Hepatocyte (in vitro differentiated cells): Measurements from ENCODE around the gene ING5. TPM values are rescaled to one million over a fixed set of nuclear protein-coding genes. Genes with fewer than 3 reads are reported as not detected.

Experiments used
- DNase-seq: peaks from one replicate; pipeline ENCODE4 v3.0.0-alpha.2; 2016; ENCODE audit warnings: low spot score
- H2AFZ ChIP-seq: fragments of 200-600 bp; sonication (generic); 2 replicates; pipeline ENCODE4 v1.6.0; 2016; ENCODE audit warnings: antibody characterized with exemption, mild to moderate bottlenecking
- H3K27ac ChIP-seq: fragments of 200-600 bp; sonication (generic); 2 replicates; pipeline ENCODE4 v1.5.1; 2016; ENCODE audit warnings: mild to moderate bottlenecking
- H3K27me3 ChIP-seq: fragments of 200-600 bp; sonication (generic); 2 replicates; pipeline ENCODE4 v1.6.1; 2016
- H3K36me3 ChIP-seq: fragments of 200-600 bp; sonication (generic); replicated peaks from 2 replicates; pipeline ENCODE4 v1.5.1; 2016; ENCODE audit warnings: low read depth; ENCODE audit not compliant: insufficient read depth
- H3K4me1 ChIP-seq: fragments of 200-600 bp; sonication (generic); 2 replicates; pipeline ENCODE4 v1.5.1; 2016; ENCODE audit warnings: mild to moderate bottlenecking, moderate library complexity; ENCODE audit not compliant: insufficient read depth
- H3K4me2 ChIP-seq: fragments of 200-600 bp; sonication (generic); 2 replicates; pipeline ENCODE4 v1.6.0; 2016
- H3K4me3 ChIP-seq: fragments of 200-600 bp; sonication (generic); 2 replicates; pipeline ENCODE4 v1.5.1; 2016; ENCODE audit warnings: mild to moderate bottlenecking
- H3K79me2 ChIP-seq: fragments of 200-600 bp; sonication (generic); 2 replicates; pipeline ENCODE4 v1.6.0; 2017; ENCODE audit warnings: mild to moderate bottlenecking
- H3K9me2 ChIP-seq: fragments of 200-600 bp; sonication (generic); replicated peaks from 2 replicates; pipeline ENCODE4 v1.6.0; 2017; ENCODE audit warnings: mild to moderate bottlenecking; ENCODE audit not compliant: insufficient read depth
- H3K9me3 ChIP-seq: fragments of 200-600 bp; sonication (generic); 2 replicates; pipeline ENCODE4 v1.5.1; 2016; ENCODE audit warnings: low read depth, mild to moderate bottlenecking
- H4K20me1 ChIP-seq: fragments of 200-600 bp; sonication (generic); 2 replicates; pipeline ENCODE4 v1.6.0; 2016; ENCODE audit warnings: mild to moderate bottlenecking; ENCODE audit not compliant: insufficient read depth, poor library complexity, severe bottlenecking
- EZH2 ChIP-seq: fragments of 200-600 bp; sonication (generic); IDR thresholded peaks from 2 replicates; pipeline ENCODE4 v1.6.1; 2016; ENCODE audit warnings: antibody characterized with exemption, mild to moderate bottlenecking, borderline replicate concordance
- EZH2phosphoT487 ChIP-seq: fragments of 200-600 bp; sonication (generic); IDR thresholded peaks from one replicate; pipeline ENCODE4 v1.6.1; 2018; ENCODE audit warnings: antibody characterized with exemption, mild to moderate bottlenecking, low read depth, moderate library complexity; ENCODE audit not compliant: unreplicated experiment, severe bottlenecking
- WGBS: methylation state at CpG from one replicate; pipeline ENCODE4 v1.1.6; 2016; ENCODE audit warnings: low lambda C conversion rate; ENCODE audit errors: missing lambda C conversion rate; 5-methylcytosine and 5-hydroxymethylcytosine counted together
- polyA plus RNA-seq: library from polyadenylated mRNA; unstranded; fragments of >200 nt; fragmentation: Nextera tagmentation; extraction: Ambion mirVana; gene quantifications from 2 replicates; pipeline ENCODE4 v1.2.1, GENCODE V29; 2016
- total RNA-seq: library from RNA; depleted of rRNA; stranded (reverse); fragments of >200 nt; gene quantifications from 2 replicates; pipeline ENCODE4 v1.2.3, GENCODE V29; 2014
- TF ChIP-seq, protein P1 (sequence below): fragments of 200-600 bp; sonication (generic); IDR thresholded peaks from 2 replicates; pipeline ENCODE4 v1.5.1; 2016; ENCODE audit warnings: antibody characterized with exemption, mild to moderate bottlenecking; ENCODE audit not compliant: poor library complexity

Gene ING5
- total and polyA plus RNA-seq, 2 experiments from 2014 or later = 27.6 to 33.4 TPM

DNA sequence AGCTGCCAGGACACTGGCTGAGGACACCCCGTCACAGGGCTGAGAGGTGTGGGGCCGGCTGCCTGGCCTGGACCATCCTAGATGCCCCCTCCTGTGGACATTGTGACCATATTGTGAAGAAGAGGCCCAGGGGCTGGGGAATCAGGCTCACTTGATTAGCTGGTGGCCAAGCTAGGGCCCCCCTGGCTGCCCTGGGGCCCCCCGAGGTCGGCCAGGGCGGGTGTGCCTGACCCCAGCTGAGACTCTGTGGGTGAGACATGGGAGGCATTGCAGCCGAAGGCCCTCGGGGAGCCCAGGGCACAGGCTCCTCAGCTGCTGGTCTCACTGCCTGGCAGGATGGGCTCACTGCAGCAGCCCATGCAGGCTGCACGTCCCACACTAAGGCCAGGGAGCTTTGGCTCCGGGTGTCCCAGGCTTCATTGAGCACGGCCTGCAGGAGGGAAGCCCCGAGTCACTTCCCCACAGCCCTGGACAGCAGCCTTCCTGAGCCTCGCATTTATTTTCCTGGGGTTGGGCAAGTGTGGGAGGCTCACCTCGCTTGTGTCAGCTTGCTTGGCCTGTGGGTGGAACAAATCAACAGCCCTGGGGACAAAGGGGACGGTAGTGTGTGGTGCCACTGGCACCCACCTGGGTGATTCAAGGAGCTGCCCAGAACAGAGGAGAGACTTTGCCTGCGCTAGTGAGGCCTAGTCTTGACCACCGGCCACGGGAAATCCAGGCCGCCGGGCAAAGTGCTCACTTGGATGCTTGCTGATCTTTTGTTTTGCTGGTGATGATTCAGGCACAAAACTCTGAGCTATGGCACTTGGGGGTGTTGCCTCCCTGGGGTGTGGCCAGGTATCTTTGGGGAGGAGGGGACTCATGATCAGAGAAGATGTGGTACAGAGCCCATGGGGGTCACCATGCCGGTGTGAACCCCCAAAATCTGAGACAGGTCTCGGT, 76.1 kb downstream of the ING5 start:
- H3K27me3 ChIP-seq = no peaks in the 10 kb centered on the region

More for the DNA sequence above, 76.1 kb downstream of the ING5 start:
- no peaks in the 10 kb centered on the region for H3K79me2 ChIP-seq
- no peak overlapping the region for H2AFZ ChIP-seq
- TF ChIP-seq EZH2phosphoT487 = no peak
- no peak for TF ChIP-seq EZH2
- TF ChIP-seq, protein P1, sequence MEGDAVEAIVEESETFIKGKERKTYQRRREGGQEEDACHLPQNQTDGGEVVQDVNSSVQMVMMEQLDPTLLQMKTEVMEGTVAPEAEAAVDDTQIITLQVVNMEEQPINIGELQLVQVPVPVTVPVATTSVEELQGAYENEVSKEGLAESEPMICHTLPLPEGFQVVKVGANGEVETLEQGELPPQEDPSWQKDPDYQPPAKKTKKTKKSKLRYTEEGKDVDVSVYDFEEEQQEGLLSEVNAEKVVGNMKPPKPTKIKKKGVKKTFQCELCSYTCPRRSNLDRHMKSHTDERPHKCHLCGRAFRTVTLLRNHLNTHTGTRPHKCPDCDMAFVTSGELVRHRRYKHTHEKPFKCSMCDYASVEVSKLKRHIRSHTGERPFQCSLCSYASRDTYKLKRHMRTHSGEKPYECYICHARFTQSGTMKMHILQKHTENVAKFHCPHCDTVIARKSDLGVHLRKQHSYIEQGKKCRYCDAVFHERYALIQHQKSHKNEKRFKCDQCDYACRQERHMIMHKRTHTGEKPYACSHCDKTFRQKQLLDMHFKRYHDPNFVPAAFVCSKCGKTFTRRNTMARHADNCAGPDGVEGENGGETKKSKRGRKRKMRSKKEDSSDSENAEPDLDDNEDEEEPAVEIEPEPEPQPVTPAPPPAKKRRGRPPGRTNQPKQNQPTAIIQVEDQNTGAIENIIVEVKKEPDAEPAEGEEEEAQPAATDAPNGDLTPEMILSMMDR = no peak
- DNase-seq = no peak
- H3K4me2 ChIP-seq = no peak overlapping the region
- no peak overlapping the region for H3K4me3 ChIP-seq
- H3K4me1 ChIP-seq = no peaks in the 10 kb centered on the region
- no peaks in the 10 kb centered on the region for H3K36me3 ChIP-seq
- H3K27ac ChIP-seq = no peak overlapping the region
- 90% methylated on average over 21 of the region's 21 CpGs for WGBS
- peaks cover 8% of the 10 kb centered on the region for H3K9me3 ChIP-seq
- H4K20me1 ChIP-seq = no peaks in the 10 kb centered on the region
- no peaks in the 10 kb centered on the region for H3K9me2 ChIP-seq

Other genes starting within 250 kb of the ING5 start
- 177 and 183 TPM in 2 replicates for gene STK25, start 193.5 kb upstream of the ING5 start, total RNA-seq
- gene STK25, start 193.5 kb upstream of the ING5 start, polyA plus RNA-seq = 192 and 199 TPM in 2 replicates
- gene BOK, start 143.3 kb upstream of the ING5 start, total RNA-seq = 24.2 and 25.4 TPM in 2 replicates
- gene BOK, start 143.3 kb upstream of the ING5 start, polyA plus RNA-seq = 26.5 and 39.7 TPM in 2 replicates
- gene THAP4, start 64.9 kb upstream of the ING5 start, total RNA-seq = 33.5 and 43.2 TPM in 2 replicates
- 58.1 and 59.8 TPM in 2 replicates for gene THAP4, start 64.9 kb upstream of the ING5 start, polyA plus RNA-seq
- 61.0 and 61.3 TPM in 2 replicates for gene ATG4B, start 64.3 kb upstream of the ING5 start, total RNA-seq
- 108 and 126 TPM in 2 replicates for gene ATG4B, start 64.3 kb upstream of the ING5 start, polyA plus RNA-seq
- gene DTYMK, start 15.2 kb upstream of the ING5 start, total RNA-seq = 18.9 and 20.7 TPM in 2 replicates
- 52.3 and 55.5 TPM in 2 replicates for gene DTYMK, start 15.2 kb upstream of the ING5 start, polyA plus RNA-seq
- gene D2HGDH, start 32.6 kb downstream of the ING5 start, total RNA-seq = 12.9 TPM in 2 replicates
- 41.2 and 54.8 TPM in 2 replicates for gene D2HGDH, start 32.6 kb downstream of the ING5 start, polyA plus RNA-seq
- gene GAL3ST2, start 74.8 kb downstream of the ING5 start, total RNA-seq = 0.20 and 0.53 TPM in 2 replicates
- not detected in 2 replicates for gene GAL3ST2, start 74.8 kb downstream of the ING5 start, polyA plus RNA-seq
- gene NEU4, start 107.2 kb downstream of the ING5 start, total RNA-seq = 6.8 and 9.3 TPM in 2 replicates
- gene NEU4, start 107.2 kb downstream of the ING5 start, polyA plus RNA-seq = 8.7 and 10.2 TPM in 2 replicates
- gene PDCD1, start 156.9 kb downstream of the ING5 start, total RNA-seq = not detected in 2 replicates
- gene PDCD1, start 156.9 kb downstream of the ING5 start, polyA plus RNA-seq = 0.44 and 0.84 TPM in 2 replicates
- not detected in 2 replicates for gene RTP5, start 167.7 kb downstream of the ING5 start, total RNA-seq
- not detected in 2 replicates for gene RTP5, start 167.7 kb downstream of the ING5 start, polyA plus RNA-seq